Measurements from ENCODE around the gene PPP1R9B.

DNA sequence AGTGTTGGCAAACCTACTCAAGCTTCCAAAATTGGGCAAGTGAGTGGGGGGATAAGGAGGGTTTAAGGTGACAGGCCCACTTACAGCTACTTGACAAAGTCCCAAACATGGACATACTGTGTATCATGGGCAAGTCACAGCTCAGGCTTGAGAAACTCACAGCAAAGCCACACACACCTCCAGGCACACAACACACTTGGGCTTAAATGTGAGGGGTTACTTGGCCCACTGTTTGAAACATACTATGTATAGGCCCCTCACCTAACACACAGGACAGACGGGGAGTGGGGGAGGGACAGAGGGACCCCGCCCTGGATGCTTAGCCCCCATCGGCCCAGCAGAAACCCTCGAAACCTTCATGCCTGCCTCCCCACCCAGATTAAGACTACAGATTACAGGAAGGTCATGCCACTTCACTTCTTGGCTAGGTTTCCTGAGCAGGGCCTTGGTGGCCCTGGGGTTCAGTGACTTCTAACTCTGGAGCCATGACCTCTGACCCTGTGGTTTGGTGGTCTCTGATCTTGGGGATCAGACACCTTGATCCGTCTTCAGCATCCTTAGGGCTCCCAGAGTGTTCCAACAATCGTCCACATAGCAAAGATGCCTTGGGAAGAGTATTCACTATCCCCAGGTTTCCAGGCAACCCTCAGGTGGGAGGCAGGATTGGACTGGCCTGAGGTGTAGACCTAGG is 18.2 kb downstream of the PPP1R9B start:
- TF ChIP-seq POLR2A (IDR thresholded peaks at IDR 0.05; ENCODE audit: control extremely low read depth in 1 of 2, low read depth in 2 of 2, low read length in 2 of 2): no peak
- no peak for TF ChIP-seq SIX5 (IDR thresholded peaks at IDR 0.05; ENCODE audit: low read depth, low read length)
- TF ChIP-seq, protein P1, sequence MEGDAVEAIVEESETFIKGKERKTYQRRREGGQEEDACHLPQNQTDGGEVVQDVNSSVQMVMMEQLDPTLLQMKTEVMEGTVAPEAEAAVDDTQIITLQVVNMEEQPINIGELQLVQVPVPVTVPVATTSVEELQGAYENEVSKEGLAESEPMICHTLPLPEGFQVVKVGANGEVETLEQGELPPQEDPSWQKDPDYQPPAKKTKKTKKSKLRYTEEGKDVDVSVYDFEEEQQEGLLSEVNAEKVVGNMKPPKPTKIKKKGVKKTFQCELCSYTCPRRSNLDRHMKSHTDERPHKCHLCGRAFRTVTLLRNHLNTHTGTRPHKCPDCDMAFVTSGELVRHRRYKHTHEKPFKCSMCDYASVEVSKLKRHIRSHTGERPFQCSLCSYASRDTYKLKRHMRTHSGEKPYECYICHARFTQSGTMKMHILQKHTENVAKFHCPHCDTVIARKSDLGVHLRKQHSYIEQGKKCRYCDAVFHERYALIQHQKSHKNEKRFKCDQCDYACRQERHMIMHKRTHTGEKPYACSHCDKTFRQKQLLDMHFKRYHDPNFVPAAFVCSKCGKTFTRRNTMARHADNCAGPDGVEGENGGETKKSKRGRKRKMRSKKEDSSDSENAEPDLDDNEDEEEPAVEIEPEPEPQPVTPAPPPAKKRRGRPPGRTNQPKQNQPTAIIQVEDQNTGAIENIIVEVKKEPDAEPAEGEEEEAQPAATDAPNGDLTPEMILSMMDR (IDR thresholded peaks at IDR 0.05; ENCODE audit: control extremely low read depth in 1 of 3, insufficient read depth in 1 of 3, low read depth in 1 of 3, low read length in 3 of 3): no peak
- no peak for TF ChIP-seq BRCA1 (IDR thresholded peaks at IDR 0.05; ENCODE audit: low read depth, low read length)
- TF ChIP-seq CEBPB (IDR thresholded peaks at IDR 0.05; ENCODE audit: low read depth, low read length): no peak
- no peak for TF ChIP-seq TAF1 (IDR thresholded peaks at IDR 0.05; ENCODE audit: low read depth, low read length)
- TF ChIP-seq CHD2 (IDR thresholded peaks at IDR 0.05; ENCODE audit: low read length): no peak
